Epithelial cell of proximal tubule (primary cell): Measurements from ENCODE around the gene RANBP3L. TPM values are rescaled to one million over a fixed set of nuclear protein-coding genes. Genes with fewer than 3 reads are reported as not detected.

Source experiments
- DNase-seq: peaks from one replicate; pipeline ENCODE4 v3.0.0-alpha.2; 2011; ENCODE audit warnings: low read depth
- H3K4me3 ChIP-seq: 2 replicates; pipeline ENCODE4 v1.5.1; 2011; ENCODE audit warnings: low read depth, mild to moderate bottlenecking, low read length
- CTCF ChIP-seq: conservative IDR thresholded peaks from 2 replicates; pipeline ENCODE4 v1.5.1; 2012; ENCODE audit warnings: low read depth, mild to moderate bottlenecking, low read length
- total RNA-seq: library from RNA; depleted of rRNA; stranded (reverse); fragments of >200 nt; gene quantifications from 2 replicates; pipeline ENCODE4 v1.2.3, GENCODE V29; 2015

RANBP3L gene
- total RNA-seq, 1 donor from 2014 or later, result not detected

- no peak for DNase-seq
- TF ChIP-seq CTCF, result no peak
- no peak overlapping the region for H3K4me3 ChIP-seq
Observed at GRCh38 chr5:36270175-36270574, 31.5 kb downstream of the RANBP3L start.

- no peak for TF ChIP-seq CTCF
- H3K4me3 ChIP-seq, result no peak overlapping the region
- no peak for DNase-seq
Observed at GRCh38 chr5:36269478-36269877, 32.2 kb downstream of the RANBP3L start.

GRCh38 chr5:36267905-36268304 lies 33.8 kb downstream of the RANBP3L start:
- no peak overlapping the region for H3K4me3 ChIP-seq
- no peak for DNase-seq
- TF ChIP-seq CTCF, result no peak

- no peak overlapping the region for H3K4me3 ChIP-seq
- DNase-seq, result no peak
- TF ChIP-seq CTCF, result no peak
Observed at GRCh38 chr5:36264202-36264760, 37.4 kb downstream of the RANBP3L start.

- TF ChIP-seq CTCF, result no peak
- DNase-seq, result no peak
- H3K4me3 ChIP-seq, result no peak overlapping the region
Observed at GRCh38 chr5:36261186-36261585, 40.5 kb downstream of the RANBP3L start.

GRCh38 chr5:36253575-36253974 lies 48.1 kb downstream of the RANBP3L start:
- no peak for TF ChIP-seq CTCF

GRCh38 chr5:36252722-36253365 lies 48.9 kb downstream of the RANBP3L start:
- DNase-seq, result no peak
- no peak overlapping the region for H3K4me3 ChIP-seq
- TF ChIP-seq CTCF, result no peak

More at GRCh38 chr5:36253575-36253974, 48.1 kb downstream of the RANBP3L start:
- no peak overlapping the region for H3K4me3 ChIP-seq
- DNase-seq, result no peak
